ENCODE measurements around the gene EMC1.
A peak's percentile ranks its signal among the peaks of the same experiment; 100 is the strongest.
"Not testable (repeated sequence)": the region's sequence is repeated elsewhere in the genome, so short reads cannot be mapped to it uniquely, and the experiment has no call there.

Gene EMC1

GRCh38 chr1:19262047-19262446, 10.7 kb upstream of the EMC1 start:
- DNase-seq (ENCODE audit: low read depth in 2 of 3, low spot score in 2 of 3), result no peak

- DNase-seq (ENCODE audit: low read depth in 2 of 3, low spot score in 2 of 3), result no peak
Observed at GRCh38 chr1:19260211-19261138, 9.2 kb upstream of the EMC1 start.

GRCh38 chr1:19258353-19258752, 7.0 kb upstream of the EMC1 start:
- no peak for DNase-seq (ENCODE audit: low read depth in 2 of 3, low spot score in 2 of 3)

GRCh38 chr1:19257178-19257914, 6.0 kb upstream of the EMC1 start:
- no peak for DNase-seq (ENCODE audit: low read depth in 2 of 3, low spot score in 2 of 3)

GRCh38 chr1:19256301-19256700, 5.0 kb upstream of the EMC1 start:
- not testable (repeated sequence) for DNase-seq (ENCODE audit: low read depth in 2 of 3, low spot score in 2 of 3)

- DNase-seq (ENCODE audit: low read depth in 2 of 3, low spot score in 2 of 3), result no peak
Observed at GRCh38 chr1:19255288-19255687, 4.0 kb upstream of the EMC1 start.

GRCh38 chr1:19254416-19254815, 3.1 kb upstream of the EMC1 start:
- no peak for DNase-seq (ENCODE audit: low read depth in 2 of 3, low spot score in 2 of 3)

- no peak for DNase-seq (ENCODE audit: low read depth in 2 of 3, low spot score in 2 of 3)
Observed at GRCh38 chr1:19250629-19251304, 557 bp downstream of the EMC1 start.

GRCh38 chr1:19240673-19241538, 10.4 kb downstream of the EMC1 start:
- peak in 2 of 3 experiments; percentile 24 to 61 for DNase-seq (ENCODE audit: low read depth in 2 of 3, low spot score in 2 of 3)

- DNase-seq (ENCODE audit: low read depth in 2 of 3, low spot score in 2 of 3), result no peak
Observed at GRCh38 chr1:19239876-19240275, 11.4 kb downstream of the EMC1 start.

- no peak for DNase-seq (ENCODE audit: low read depth in 2 of 3, low spot score in 2 of 3)
Observed at GRCh38 chr1:19234224-19234623, 17.1 kb downstream of the EMC1 start.

- DNase-seq (ENCODE audit: low read depth in 2 of 3, low spot score in 2 of 3), result no peak
Observed at GRCh38 chr1:19232524-19232846, 18.8 kb downstream of the EMC1 start.

GRCh38 chr1:19231736-19232523, 19.4 kb downstream of the EMC1 start:
- DNase-seq (ENCODE audit: low read depth in 2 of 3, low spot score in 2 of 3), result not testable (repeated sequence)

GRCh38 chr1:19229828-19230325, 21.4 kb downstream of the EMC1 start:
- DNase-seq (ENCODE audit: low read depth in 2 of 3, low spot score in 2 of 3), result no peak

- no peak for DNase-seq (ENCODE audit: low read depth in 2 of 3, low spot score in 2 of 3)
Observed at GRCh38 chr1:19229229-19229628, 22.1 kb downstream of the EMC1 start.

GRCh38 chr1:19222979-19223824, 28.1 kb downstream of the EMC1 start:
- no peak for DNase-seq (ENCODE audit: low read depth in 2 of 3, low spot score in 2 of 3)

- no peak for DNase-seq (ENCODE audit: low read depth in 2 of 3, low spot score in 2 of 3)
Observed at GRCh38 chr1:19222573-19222972, 28.8 kb downstream of the EMC1 start.

- DNase-seq (ENCODE audit: low read depth in 2 of 3, low spot score in 2 of 3), result no peak
Observed at GRCh38 chr1:19220991-19221390, 30.3 kb downstream of the EMC1 start.

Measured in activated CD8-positive, alpha-beta memory T cell treated with anti-CD3 and anti-CD28 coated beads for 48 hours (primary cell).